Measurements from ENCODE around the gene GM2A. TPM values are rescaled to one million over a fixed set of nuclear protein-coding genes. Genes with fewer than 3 reads are reported as not detected.

Gene GM2A
- total and polyA plus RNA-seq, 2 of the 13 experiments (the other 11 are each of a cell fraction or from before 2014, with no cell fraction given) = 14.6 to 29.6 TPM

DNA sequence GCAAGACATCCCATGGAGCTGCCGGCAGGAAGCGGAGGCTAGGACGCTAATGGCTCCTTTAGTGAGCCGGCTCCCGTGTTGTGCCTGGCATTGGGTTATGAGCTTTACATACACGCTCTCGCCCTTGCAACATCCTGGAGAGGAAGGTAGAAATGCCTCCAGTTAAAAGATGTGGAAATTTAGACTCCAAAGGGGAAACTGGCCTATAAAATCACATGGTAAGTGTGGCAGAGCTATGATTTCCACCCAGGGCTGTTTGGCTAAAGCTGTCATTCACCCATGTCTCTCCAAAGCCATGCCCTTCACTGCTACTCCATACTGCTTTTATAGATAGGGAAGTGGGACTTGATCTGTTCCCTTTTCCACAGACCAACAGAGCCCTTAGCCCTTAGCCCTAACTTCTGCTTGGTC lies 5.2 kb downstream of the GM2A start (continued):
- TF ChIP-seq, protein P1, sequence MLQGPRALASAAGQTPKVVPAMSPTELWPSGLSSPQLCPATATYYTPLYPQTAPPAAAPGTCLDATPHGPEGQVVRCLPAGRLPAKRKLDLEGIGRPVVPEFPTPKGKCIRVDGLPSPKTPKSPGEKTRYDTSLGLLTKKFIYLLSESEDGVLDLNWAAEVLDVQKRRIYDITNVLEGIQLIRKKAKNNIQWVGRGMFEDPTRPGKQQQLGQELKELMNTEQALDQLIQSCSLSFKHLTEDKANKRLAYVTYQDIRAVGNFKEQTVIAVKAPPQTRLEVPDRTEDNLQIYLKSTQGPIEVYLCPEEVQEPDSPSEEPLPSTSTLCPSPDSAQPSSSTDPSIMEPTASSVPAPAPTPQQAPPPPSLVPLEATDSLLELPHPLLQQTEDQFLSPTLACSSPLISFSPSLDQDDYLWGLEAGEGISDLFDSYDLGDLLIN (CRISPR knock-in tag; IDR thresholded peaks at IDR 0.05; ENCODE audit: borderline replicate concordance) = no peak
- TF ChIP-seq ZNF451 (CRISPR knock-in tag; IDR thresholded peaks at IDR 0.05) (no peak), ZNF781 (CRISPR knock-in tag; IDR thresholded peaks at IDR 0.05; ENCODE audit: borderline replicate concordance, not compliant biosample characterization) (no peak), HOXA5 (CRISPR knock-in tag; IDR thresholded peaks at IDR 0.05) (no peak), ZSCAN21 (CRISPR knock-in tag; IDR thresholded peaks at IDR 0.05; ENCODE audit: borderline replicate concordance) (no peak), TCF12 (IDR thresholded peaks at IDR 0.05) (no peak), TCF12 (CRISPR knock-in tag; IDR thresholded peaks at IDR 0.05) (no peak), ERF (CRISPR knock-in tag; IDR thresholded peaks at IDR 0.05) (no peak), EED (CRISPR knock-in tag; IDR thresholded peaks at IDR 0.05) (no peak), HNRNPK (IDR thresholded peaks at IDR 0.05; ENCODE audit: low read depth, low read length, poor library complexity, severe bottlenecking) (no peak), IKZF1 (IDR thresholded peaks at IDR 0.05) (no peak), RFX1 (IDR thresholded peaks at IDR 0.05) (no peak)
- TF ChIP-seq, protein P2, sequence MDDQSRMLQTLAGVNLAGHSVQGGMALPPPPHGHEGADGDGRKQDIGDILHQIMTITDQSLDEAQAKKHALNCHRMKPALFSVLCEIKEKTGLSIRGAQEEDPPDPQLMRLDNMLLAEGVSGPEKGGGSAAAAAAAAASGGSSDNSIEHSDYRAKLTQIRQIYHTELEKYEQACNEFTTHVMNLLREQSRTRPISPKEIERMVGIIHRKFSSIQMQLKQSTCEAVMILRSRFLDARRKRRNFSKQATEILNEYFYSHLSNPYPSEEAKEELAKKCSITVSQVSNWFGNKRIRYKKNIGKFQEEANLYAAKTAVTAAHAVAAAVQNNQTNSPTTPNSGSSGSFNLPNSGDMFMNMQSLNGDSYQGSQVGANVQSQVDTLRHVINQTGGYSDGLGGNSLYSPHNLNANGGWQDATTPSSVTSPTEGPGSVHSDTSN (CRISPR knock-in tag; IDR thresholded peaks at IDR 0.05; ENCODE audit: borderline replicate concordance) = no peak
- TF ChIP-seq, protein P3, sequence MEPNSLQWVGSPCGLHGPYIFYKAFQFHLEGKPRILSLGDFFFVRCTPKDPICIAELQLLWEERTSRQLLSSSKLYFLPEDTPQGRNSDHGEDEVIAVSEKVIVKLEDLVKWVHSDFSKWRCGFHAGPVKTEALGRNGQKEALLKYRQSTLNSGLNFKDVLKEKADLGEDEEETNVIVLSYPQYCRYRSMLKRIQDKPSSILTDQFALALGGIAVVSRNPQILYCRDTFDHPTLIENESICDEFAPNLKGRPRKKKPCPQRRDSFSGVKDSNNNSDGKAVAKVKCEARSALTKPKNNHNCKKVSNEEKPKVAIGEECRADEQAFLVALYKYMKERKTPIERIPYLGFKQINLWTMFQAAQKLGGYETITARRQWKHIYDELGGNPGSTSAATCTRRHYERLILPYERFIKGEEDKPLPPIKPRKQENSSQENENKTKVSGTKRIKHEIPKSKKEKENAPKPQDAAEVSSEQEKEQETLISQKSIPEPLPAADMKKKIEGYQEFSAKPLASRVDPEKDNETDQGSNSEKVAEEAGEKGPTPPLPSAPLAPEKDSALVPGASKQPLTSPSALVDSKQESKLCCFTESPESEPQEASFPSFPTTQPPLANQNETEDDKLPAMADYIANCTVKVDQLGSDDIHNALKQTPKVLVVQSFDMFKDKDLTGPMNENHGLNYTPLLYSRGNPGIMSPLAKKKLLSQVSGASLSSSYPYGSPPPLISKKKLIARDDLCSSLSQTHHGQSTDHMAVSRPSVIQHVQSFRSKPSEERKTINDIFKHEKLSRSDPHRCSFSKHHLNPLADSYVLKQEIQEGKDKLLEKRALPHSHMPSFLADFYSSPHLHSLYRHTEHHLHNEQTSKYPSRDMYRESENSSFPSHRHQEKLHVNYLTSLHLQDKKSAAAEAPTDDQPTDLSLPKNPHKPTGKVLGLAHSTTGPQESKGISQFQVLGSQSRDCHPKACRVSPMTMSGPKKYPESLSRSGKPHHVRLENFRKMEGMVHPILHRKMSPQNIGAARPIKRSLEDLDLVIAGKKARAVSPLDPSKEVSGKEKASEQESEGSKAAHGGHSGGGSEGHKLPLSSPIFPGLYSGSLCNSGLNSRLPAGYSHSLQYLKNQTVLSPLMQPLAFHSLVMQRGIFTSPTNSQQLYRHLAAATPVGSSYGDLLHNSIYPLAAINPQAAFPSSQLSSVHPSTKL (CRISPR knock-in tag; IDR thresholded peaks at IDR 0.05) = no peak
- TF ChIP-seq, protein P4, sequence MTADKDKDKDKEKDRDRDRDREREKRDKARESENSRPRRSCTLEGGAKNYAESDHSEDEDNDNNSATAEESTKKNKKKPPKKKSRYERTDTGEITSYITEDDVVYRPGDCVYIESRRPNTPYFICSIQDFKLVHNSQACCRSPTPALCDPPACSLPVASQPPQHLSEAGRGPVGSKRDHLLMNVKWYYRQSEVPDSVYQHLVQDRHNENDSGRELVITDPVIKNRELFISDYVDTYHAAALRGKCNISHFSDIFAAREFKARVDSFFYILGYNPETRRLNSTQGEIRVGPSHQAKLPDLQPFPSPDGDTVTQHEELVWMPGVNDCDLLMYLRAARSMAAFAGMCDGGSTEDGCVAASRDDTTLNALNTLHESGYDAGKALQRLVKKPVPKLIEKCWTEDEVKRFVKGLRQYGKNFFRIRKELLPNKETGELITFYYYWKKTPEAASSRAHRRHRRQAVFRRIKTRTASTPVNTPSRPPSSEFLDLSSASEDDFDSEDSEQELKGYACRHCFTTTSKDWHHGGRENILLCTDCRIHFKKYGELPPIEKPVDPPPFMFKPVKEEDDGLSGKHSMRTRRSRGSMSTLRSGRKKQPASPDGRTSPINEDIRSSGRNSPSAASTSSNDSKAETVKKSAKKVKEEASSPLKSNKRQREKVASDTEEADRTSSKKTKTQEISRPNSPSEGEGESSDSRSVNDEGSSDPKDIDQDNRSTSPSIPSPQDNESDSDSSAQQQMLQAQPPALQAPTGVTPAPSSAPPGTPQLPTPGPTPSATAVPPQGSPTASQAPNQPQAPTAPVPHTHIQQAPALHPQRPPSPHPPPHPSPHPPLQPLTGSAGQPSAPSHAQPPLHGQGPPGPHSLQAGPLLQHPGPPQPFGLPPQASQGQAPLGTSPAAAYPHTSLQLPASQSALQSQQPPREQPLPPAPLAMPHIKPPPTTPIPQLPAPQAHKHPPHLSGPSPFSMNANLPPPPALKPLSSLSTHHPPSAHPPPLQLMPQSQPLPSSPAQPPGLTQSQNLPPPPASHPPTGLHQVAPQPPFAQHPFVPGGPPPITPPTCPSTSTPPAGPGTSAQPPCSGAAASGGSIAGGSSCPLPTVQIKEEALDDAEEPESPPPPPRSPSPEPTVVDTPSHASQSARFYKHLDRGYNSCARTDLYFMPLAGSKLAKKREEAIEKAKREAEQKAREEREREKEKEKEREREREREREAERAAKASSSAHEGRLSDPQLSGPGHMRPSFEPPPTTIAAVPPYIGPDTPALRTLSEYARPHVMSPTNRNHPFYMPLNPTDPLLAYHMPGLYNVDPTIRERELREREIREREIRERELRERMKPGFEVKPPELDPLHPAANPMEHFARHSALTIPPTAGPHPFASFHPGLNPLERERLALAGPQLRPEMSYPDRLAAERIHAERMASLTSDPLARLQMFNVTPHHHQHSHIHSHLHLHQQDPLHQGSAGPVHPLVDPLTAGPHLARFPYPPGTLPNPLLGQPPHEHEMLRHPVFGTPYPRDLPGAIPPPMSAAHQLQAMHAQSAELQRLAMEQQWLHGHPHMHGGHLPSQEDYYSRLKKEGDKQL (CRISPR knock-in tag; IDR thresholded peaks at IDR 0.05; ENCODE audit: low read depth) = no peak
- TF ChIP-seq, protein P5, sequence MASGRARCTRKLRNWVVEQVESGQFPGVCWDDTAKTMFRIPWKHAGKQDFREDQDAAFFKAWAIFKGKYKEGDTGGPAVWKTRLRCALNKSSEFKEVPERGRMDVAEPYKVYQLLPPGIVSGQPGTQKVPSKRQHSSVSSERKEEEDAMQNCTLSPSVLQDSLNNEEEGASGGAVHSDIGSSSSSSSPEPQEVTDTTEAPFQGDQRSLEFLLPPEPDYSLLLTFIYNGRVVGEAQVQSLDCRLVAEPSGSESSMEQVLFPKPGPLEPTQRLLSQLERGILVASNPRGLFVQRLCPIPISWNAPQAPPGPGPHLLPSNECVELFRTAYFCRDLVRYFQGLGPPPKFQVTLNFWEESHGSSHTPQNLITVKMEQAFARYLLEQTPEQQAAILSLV (CRISPR knock-in tag; IDR thresholded peaks at IDR 0.05; ENCODE audit: borderline replicate concordance) = no peak
